Measurements from ENCODE around the gene CACUL1. TPM values are rescaled to one million over a fixed set of nuclear protein-coding genes. Genes with fewer than 3 reads are reported as not detected.
"Not testable (repeated sequence)": the region's sequence is repeated elsewhere in the genome, so short reads cannot be mapped to it uniquely, and the experiment has no call there.

CACUL1 gene
- total RNA-seq, 6 experiments from 2014 or later = 15.5 to 26.4 (median 17.8) TPM

GRCh38 chr10:118748041-118748440, 6.7 kb downstream of the CACUL1 start:
- ATAC-seq = no peak
- peaks cover 0 to 23% (median 9%) of the 10 kb centered on the region in 4 donors for H3K4me1 ChIP-seq
- no peak for DNase-seq
- intact Hi-C loops (cut with DNase I) = no loop called here
- WGBS (ENCODE audit: insufficient coverage, low coverage, low lambda C conversion rate, missing lambda C conversion rate) = 83% methylated on average over 6 of the region's 6 CpGs
- no peaks in the 10 kb centered on the region for H3K27me3 ChIP-seq
- no peaks in the 10 kb centered on the region for H3K36me3 ChIP-seq
- H3K27ac ChIP-seq = no peak overlapping the region
- no peak overlapping the region for H3K4me3 ChIP-seq
- no peak for TF ChIP-seq POLR2A (IDR thresholded peaks at IDR 0.05)
- TF ChIP-seq, protein P1, sequence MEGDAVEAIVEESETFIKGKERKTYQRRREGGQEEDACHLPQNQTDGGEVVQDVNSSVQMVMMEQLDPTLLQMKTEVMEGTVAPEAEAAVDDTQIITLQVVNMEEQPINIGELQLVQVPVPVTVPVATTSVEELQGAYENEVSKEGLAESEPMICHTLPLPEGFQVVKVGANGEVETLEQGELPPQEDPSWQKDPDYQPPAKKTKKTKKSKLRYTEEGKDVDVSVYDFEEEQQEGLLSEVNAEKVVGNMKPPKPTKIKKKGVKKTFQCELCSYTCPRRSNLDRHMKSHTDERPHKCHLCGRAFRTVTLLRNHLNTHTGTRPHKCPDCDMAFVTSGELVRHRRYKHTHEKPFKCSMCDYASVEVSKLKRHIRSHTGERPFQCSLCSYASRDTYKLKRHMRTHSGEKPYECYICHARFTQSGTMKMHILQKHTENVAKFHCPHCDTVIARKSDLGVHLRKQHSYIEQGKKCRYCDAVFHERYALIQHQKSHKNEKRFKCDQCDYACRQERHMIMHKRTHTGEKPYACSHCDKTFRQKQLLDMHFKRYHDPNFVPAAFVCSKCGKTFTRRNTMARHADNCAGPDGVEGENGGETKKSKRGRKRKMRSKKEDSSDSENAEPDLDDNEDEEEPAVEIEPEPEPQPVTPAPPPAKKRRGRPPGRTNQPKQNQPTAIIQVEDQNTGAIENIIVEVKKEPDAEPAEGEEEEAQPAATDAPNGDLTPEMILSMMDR (IDR thresholded peaks at IDR 0.05) = no peak
- H3K9me3 ChIP-seq = no peaks in the 10 kb centered on the region

DNA sequence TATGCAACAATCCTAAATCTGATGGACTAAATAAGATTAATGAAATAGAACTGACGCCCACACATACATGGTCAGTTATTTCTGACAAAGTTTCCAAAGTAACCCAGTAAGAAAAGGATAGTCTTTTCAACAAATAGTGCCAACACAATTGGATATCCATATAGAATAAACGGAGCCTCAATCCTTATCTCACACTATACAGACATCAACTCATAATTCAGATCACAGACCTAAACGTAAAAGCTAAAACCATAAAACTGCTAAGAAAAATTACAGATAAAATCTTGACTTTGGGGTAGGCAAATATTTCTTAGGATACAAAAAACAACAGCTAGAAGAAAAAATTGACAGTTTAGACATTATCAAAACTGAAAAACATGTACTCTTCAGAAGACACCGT, 8.5 kb downstream of the CACUL1 start:
- Histone ChIP-seq H3K9me3 (no peaks in the 10 kb centered on the region), H3K36me3 (no peaks in the 10 kb centered on the region), H3K4me1 (peaks cover 0 to 24% (median 9%) of the 10 kb centered on the region in 4 donors), H3K4me3 (no peak overlapping the region), H3K27ac (no peak overlapping the region), H3K27me3 (no peaks in the 10 kb centered on the region)
- TF ChIP-seq, protein P1 (IDR thresholded peaks at IDR 0.05) = no peak
- TF ChIP-seq POLR2A (IDR thresholded peaks at IDR 0.05) = no peak
- 83% methylated on average over 4 of the region's 4 CpGs for WGBS (ENCODE audit: insufficient coverage, low coverage, low lambda C conversion rate, missing lambda C conversion rate)
- ATAC-seq = no peak
- intact Hi-C loops (cut with DNase I) = no loop called here
- DNase-seq = no peak

- no peak for DNase-seq
- TF ChIP-seq POLR2A (IDR thresholded peaks at IDR 0.05) = no peak
- TF ChIP-seq, protein P1 (IDR thresholded peaks at IDR 0.05) = no peak
- 75% methylated on average over 4 of the region's 4 CpGs for WGBS (ENCODE audit: insufficient coverage, low coverage, low lambda C conversion rate, missing lambda C conversion rate)
- Histone ChIP-seq H3K4me1 (peaks cover 0 to 28% (median 9%) of the 10 kb centered on the region in 4 donors), H3K27ac (peak overlapping the region in 1 of 3 donors; percentile 52), H3K4me3 (no peak overlapping the region), H3K36me3 (no peaks in the 10 kb centered on the region), H3K27me3 (no peaks in the 10 kb centered on the region), H3K9me3 (no peaks in the 10 kb centered on the region)
- intact Hi-C loops (cut with DNase I) = no loop called here
- no peak for ATAC-seq
Observed at GRCh38 chr10:118745056-118745455, 9.7 kb downstream of the CACUL1 start.

GRCh38 chr10:118744346-118744918, 10.3 kb downstream of the CACUL1 start:
- DNase-seq; H3K4me3 ChIP-seq; intact Hi-C loops (cut with DNase I); H3K9me3 ChIP-seq; H3K27me3 ChIP-seq; H3K36me3 ChIP-seq: not testable (repeated sequence)
- peak; percentile 70 to 85 (median 76) for ATAC-seq
- WGBS (ENCODE audit: insufficient coverage, low coverage, low lambda C conversion rate, missing lambda C conversion rate) = 58% methylated on average over 9 of the region's 9 CpGs
- Histone ChIP-seq H3K4me1 (peaks cover 0 to 34% (median 9%) of the 10 kb centered on the region in 4 donors), H3K27ac (peak overlapping the region; percentile 17 to 63 (median 52))

DNA sequence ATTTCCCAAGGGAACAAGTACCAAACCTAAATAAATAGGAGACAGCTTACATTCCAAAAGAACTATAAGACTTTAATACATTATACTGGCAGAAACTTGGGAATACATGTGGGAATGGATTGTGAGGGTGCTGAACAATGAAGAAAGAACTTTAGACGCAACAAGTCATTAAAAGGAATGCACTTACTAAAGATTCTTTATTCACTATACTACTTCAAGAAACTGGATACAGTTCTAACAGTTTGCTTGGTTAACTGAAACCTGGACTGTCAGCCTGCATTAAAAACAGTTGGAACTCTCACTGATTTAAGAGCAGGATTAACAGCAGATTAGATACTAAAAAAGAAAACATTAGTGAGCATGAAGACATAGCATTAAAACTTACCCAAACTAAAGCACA, 12.0 kb downstream of the CACUL1 start:
- no peak overlapping the region for H3K4me3 ChIP-seq
- ATAC-seq (no peak), DNase-seq (no peak)
- no peaks in the 10 kb centered on the region for H3K9me3 ChIP-seq
- no peaks in the 10 kb centered on the region for H3K36me3 ChIP-seq
- TF ChIP-seq, protein P1 (IDR thresholded peaks at IDR 0.05) = no peak
- TF ChIP-seq POLR2A (IDR thresholded peaks at IDR 0.05) = no peak
- H3K4me1 ChIP-seq = peaks cover 0 to 42% (median 10%) of the 10 kb centered on the region in 4 donors
- H3K27me3 ChIP-seq = no peaks in the 10 kb centered on the region
- WGBS (ENCODE audit: insufficient coverage, low coverage, low lambda C conversion rate, missing lambda C conversion rate) = 81% methylated on average over 1 of the region's 1 CpG
- intact Hi-C loops (cut with DNase I) = no loop called here
- no peak overlapping the region for H3K27ac ChIP-seq
